Neuronal stem cell (in vitro differentiated cells): ENCODE results near the gene REX1BD.

ENCODE experiments used
- DNase-seq: peaks from one replicate; pipeline ENCODE4 v3.0.0-alpha.2; 2013; ENCODE audit warnings: low spot score
- H2AFZ ChIP-seq: one replicate; pipeline ENCODE4 v1.6.1; 2013; ENCODE audit warnings: mild to moderate bottlenecking, low read length, inconsistent platforms
- H2AK5ac ChIP-seq: 2 replicates; pipeline ENCODE4 v1.6.1; 2013; ENCODE audit warnings: low read depth, mild to moderate bottlenecking, inconsistent platforms, low read length, moderate library complexity, mixed read lengths
- H2BK120ac ChIP-seq: 2 replicates; pipeline ENCODE4 v1.6.1; 2013; ENCODE audit warnings: low read depth, mild to moderate bottlenecking, inconsistent platforms, low read length, moderate library complexity, mixed read lengths
- H2BK12ac ChIP-seq: one replicate; pipeline ENCODE4 v1.6.1; 2013; ENCODE audit warnings: low read length, inconsistent platforms
- H2BK15ac ChIP-seq: 2 replicates; pipeline ENCODE4 v1.6.1; 2013; ENCODE audit warnings: mild to moderate bottlenecking, low read length, inconsistent platforms, mixed read lengths
- H2BK5ac ChIP-seq: one replicate; pipeline ENCODE4 v1.6.1; 2013; ENCODE audit warnings: inconsistent platforms, mild to moderate bottlenecking, low read length, moderate library complexity
- H3K14ac ChIP-seq: one replicate; pipeline ENCODE4 v1.6.1; 2013; ENCODE audit warnings: low read length, inconsistent platforms
- H3K18ac ChIP-seq: 2 replicates; pipeline ENCODE4 v1.6.1; 2013; ENCODE audit warnings: low read length, inconsistent platforms
- H3K23ac ChIP-seq: 2 replicates; pipeline ENCODE4 v1.6.1; 2013; ENCODE audit warnings: low read depth, mild to moderate bottlenecking, mixed read lengths, low read length, inconsistent platforms; ENCODE audit not compliant: poor library complexity
- H3K27ac ChIP-seq: replicated peaks from 3 replicates; pipeline ENCODE4 v1.5.1; 2013; ENCODE audit warnings: low read length, inconsistent platforms
- H3K27me3 ChIP-seq, 3 experiments: 2 replicates each; pipeline ENCODE4 v1.6.1; 2013; ENCODE audit warnings: low read length in 3 of 3, mild to moderate bottlenecking in 2 of 3, inconsistent platforms in 1 of 3, low read depth in 1 of 3, mixed read lengths in 1 of 3, moderate library complexity in 1 of 3; ENCODE audit not compliant: control insufficient read depth in 3 of 3, insufficient read depth in 3 of 3
- H3K36me3 ChIP-seq, 2 donors: replicated peaks in 1 of 2; 2 replicates each; pipeline ENCODE4 v1.6.1; 2013; ENCODE audit warnings: low read length in 2 of 2; ENCODE audit not compliant: control insufficient read depth in 2 of 2, insufficient read depth in 2 of 2
- H3K4ac ChIP-seq: 2 replicates; pipeline ENCODE4 v1.6.1; 2013; ENCODE audit warnings: inconsistent platforms, mild to moderate bottlenecking, low read length, moderate library complexity
- H3K4me1 ChIP-seq, 2 donors: 1 replicate in 1 of 2; 2 replicates in 1 of 2; pipeline ENCODE4 v1.6.1; 2013; ENCODE audit warnings: low read length in 2 of 2, low read depth in 1 of 2; ENCODE audit not compliant: control insufficient read depth in 2 of 2, insufficient read depth in 1 of 2
- H3K4me2 ChIP-seq: one replicate; pipeline ENCODE4 v1.6.1; 2013; ENCODE audit warnings: mild to moderate bottlenecking, low read length, inconsistent platforms; ENCODE audit not compliant: insufficient read depth, poor library complexity, severe bottlenecking
- H3K4me3 ChIP-seq, 2 donors: 2 replicates each; pipeline ENCODE4 v1.5.1; 2013; ENCODE audit warnings: low read length in 2 of 2, mild to moderate bottlenecking in 2 of 2, inconsistent platforms in 1 of 2, moderate library complexity in 1 of 2
- H3K79me1 ChIP-seq: one replicate; pipeline ENCODE4 v1.6.1; 2013; ENCODE audit warnings: low read depth, mild to moderate bottlenecking, inconsistent platforms, low read length, moderate library complexity
- H3K9ac ChIP-seq: one replicate; pipeline ENCODE4 v1.6.1; 2013; ENCODE audit warnings: mild to moderate bottlenecking, low read depth, low read length, inconsistent platforms; ENCODE audit not compliant: poor library complexity
- H3K9me3 ChIP-seq, 2 donors: replicated peaks in 1 of 2; 2 replicates each; pipeline versions ENCODE3 to v1.6.1; 2013; ENCODE audit warnings: low read length in 2 of 2, mild to moderate bottlenecking in 2 of 2, inconsistent platforms in 1 of 2, low read depth in 1 of 2, mixed read lengths in 1 of 2, moderate library complexity in 1 of 2; ENCODE audit not compliant: control insufficient read depth in 2 of 2, insufficient read depth in 1 of 2
- H4K8ac ChIP-seq: one replicate; pipeline ENCODE4 v1.6.1; 2013; ENCODE audit warnings: low read depth, mild to moderate bottlenecking, inconsistent platforms, low read length, moderate library complexity
- H4K91ac ChIP-seq: one replicate; pipeline ENCODE4 v1.6.1; 2013; ENCODE audit warnings: low read length, low read depth, mild to moderate bottlenecking, inconsistent platforms; ENCODE audit not compliant: poor library complexity
- WGBS, 2 donors: extraction: QIAGEN DNeasy Blood & Tissue Kit; methylation state at CpG; one replicate each; pipeline ENCODE4 v1.1.7; 2013; ENCODE audit warnings: missing lambda C conversion rate in 2 of 2, mixed read lengths in 1 of 2; ENCODE audit not compliant: insufficient read length in 2 of 2, insufficient replicate concordance in 1 of 2; ENCODE audit errors: extremely low coverage in 2 of 2; 5-methylcytosine and 5-hydroxymethylcytosine counted together

REX1BD gene

GRCh38 chr19:18613589-18614234 is 25.1 kb downstream of the REX1BD start:
- Histone ChIP-seq H2AFZ (peak overlapping the region; percentile 99), H3K36me3 (no peaks in the 10 kb centered on the region), H2BK120ac (peak overlapping the region; percentile 24), H2BK5ac (peak overlapping the region; percentile 62), H4K91ac (no peak overlapping the region), H2BK12ac (peak overlapping the region; percentile 17), H2AK5ac (peak overlapping the region; percentile 11), H2BK15ac (peak overlapping the region; percentile 10), H3K27ac (no peak overlapping the region), H3K9me3 (peaks cover 0 to 10% of the 10 kb centered on the region in 2 donors), H3K14ac (no peak overlapping the region), H3K9ac (peak overlapping the region; percentile 56), H3K27me3 (peaks cover 41 to 64% (median 59%) of the 10 kb centered on the region in 3 experiments), H4K8ac (no peak overlapping the region), H3K4me1 (peaks cover 21 to 33% of the 10 kb centered on the region in 2 donors), H3K18ac (peak overlapping the region; percentile 59), H3K23ac (no peak overlapping the region), H3K4ac (no peak overlapping the region), H3K4me2 (peak overlapping the region; percentile 32), H3K4me3 (peak overlapping the region; percentile 48 to 85), H3K79me1 (no peaks in the 10 kb centered on the region)
- DNase-seq: no peak
- WGBS, 2 donors: no CpG with 5 or more reads among the region's 23 CpGs

GRCh38 chr19:18616023-18616422 is 27.4 kb downstream of the REX1BD start:
- Histone ChIP-seq H4K8ac (no peak overlapping the region), H3K4me2 (no peak overlapping the region), H3K9ac (no peak overlapping the region), H3K27me3 (peaks cover 26 to 44% (median 37%) of the 10 kb centered on the region in 3 experiments), H3K4me3 (no peak overlapping the region), H2BK12ac (no peak overlapping the region), H4K91ac (no peak overlapping the region), H3K18ac (no peak overlapping the region), H3K14ac (no peak overlapping the region), H2AFZ (no peak overlapping the region), H2BK5ac (no peak overlapping the region), H3K27ac (no peak overlapping the region), H2BK120ac (no peak overlapping the region), H3K36me3 (no peaks in the 10 kb centered on the region), H3K23ac (no peak overlapping the region), H2AK5ac (no peak overlapping the region), H3K4ac (no peak overlapping the region), H3K4me1 (peaks cover 15 to 20% of the 10 kb centered on the region in 2 donors), H3K79me1 (no peaks in the 10 kb centered on the region), H3K9me3 (peaks cover 0 to 10% of the 10 kb centered on the region in 2 donors), H2BK15ac (no peak overlapping the region)
- no CpG with 5 or more reads among the region's 3 CpGs for WGBS, 2 donors
- DNase-seq: no peak

GRCh38 chr19:18617562-18617961 is 29.0 kb downstream of the REX1BD start:
- H4K91ac ChIP-seq: no peak overlapping the region
- H2BK5ac ChIP-seq: no peak overlapping the region
- H3K14ac ChIP-seq: no peak overlapping the region
- no peak overlapping the region for H3K23ac ChIP-seq
- H3K4me1 ChIP-seq: peaks cover 4 to 7% of the 10 kb centered on the region in 2 donors
- H2BK15ac ChIP-seq: no peak overlapping the region
- H3K27me3 ChIP-seq: peaks cover 12 to 30% (median 23%) of the 10 kb centered on the region in 3 experiments
- no peak overlapping the region for H3K18ac ChIP-seq
- H3K4ac ChIP-seq: no peak overlapping the region
- H3K9me3 ChIP-seq: peaks cover 0 to 10% of the 10 kb centered on the region in 2 donors
- H3K4me2 ChIP-seq: no peak overlapping the region
- DNase-seq: no peak
- no peak overlapping the region for H2BK120ac ChIP-seq
- no peak overlapping the region for H2BK12ac ChIP-seq
- no peak overlapping the region for H2AFZ ChIP-seq
- no peaks in the 10 kb centered on the region for H3K36me3 ChIP-seq
- no peak overlapping the region for H2AK5ac ChIP-seq
- no peak overlapping the region for H3K4me3 ChIP-seq
- H3K9ac ChIP-seq: no peak overlapping the region
- H3K27ac ChIP-seq: no peak overlapping the region
- H3K79me1 ChIP-seq: no peaks in the 10 kb centered on the region
- no peak overlapping the region for H4K8ac ChIP-seq

GRCh38 chr19:18618236-18618635 is 29.6 kb downstream of the REX1BD start:
- H3K18ac ChIP-seq: no peak overlapping the region
- peaks cover 0 to 10% of the 10 kb centered on the region in 2 donors for H3K9me3 ChIP-seq
- H2BK5ac ChIP-seq: no peak overlapping the region
- H2BK12ac ChIP-seq: no peak overlapping the region
- H3K4ac ChIP-seq: no peak overlapping the region
- no peaks in the 10 kb centered on the region for H3K36me3 ChIP-seq
- H3K14ac ChIP-seq: no peak overlapping the region
- H3K23ac ChIP-seq: no peak overlapping the region
- H4K91ac ChIP-seq: no peak overlapping the region
- no peaks in the 10 kb centered on the region for H3K79me1 ChIP-seq
- peaks cover 3 to 6% of the 10 kb centered on the region in 2 donors for H3K4me1 ChIP-seq
- H3K4me3 ChIP-seq: no peak overlapping the region
- no CpG with 5 or more reads among the region's 13 CpGs for WGBS, 2 donors
- H3K4me2 ChIP-seq: no peak overlapping the region
- H3K9ac ChIP-seq: no peak overlapping the region
- no peak overlapping the region for H2BK120ac ChIP-seq
- H4K8ac ChIP-seq: no peak overlapping the region
- H2AFZ ChIP-seq: no peak overlapping the region
- no peak overlapping the region for H2AK5ac ChIP-seq
- no peak overlapping the region for H2BK15ac ChIP-seq
- no peak overlapping the region for H3K27ac ChIP-seq
- DNase-seq: no peak
- H3K27me3 ChIP-seq: peaks cover 6 to 23% (median 16%) of the 10 kb centered on the region in 3 experiments
